Gastroesophageal sphincter (tissue), 4 donors: ENCODE results near the gene TMEM235. TPM values are rescaled to one million over a fixed set of nuclear protein-coding genes. Genes with fewer than 3 reads are reported as not detected.

Experiments
- ATAC-seq: fragments of 150-250 bp; one replicate; pipeline ENCODE4 v1.9.1; 2016; ENCODE audit warnings: mild to moderate bottlenecking, moderate library complexity
- H3K27ac ChIP-seq, 4 donors: fragments of 200-600 bp; sonication (generic) in 3 of 4; 1 replicate in 3 of 4; 2 replicates in 1 of 4; pipeline ENCODE4 v1.5.1; 2016 to 2019
- H3K27me3 ChIP-seq: fragments of 200-600 bp; sonication (generic); one replicate; pipeline ENCODE4 v1.5.1; 2019
- H3K36me3 ChIP-seq, 2 donors: fragments of 200-600 bp; sonication (generic); one replicate each; pipeline ENCODE4 v1.5.1; 2019; ENCODE audit warnings: control low read depth in 1 of 2
- H3K4me1 ChIP-seq, 3 donors: fragments of 200-600 bp; sonication (generic); 1 replicate in 2 of 3; 2 replicates in 1 of 3; pipeline ENCODE4 v1.5.1; 2016 to 2019; ENCODE audit warnings: control low read depth in 2 of 3
- H3K4me3 ChIP-seq, 2 donors: fragments of 200-600 bp; sonication (generic); one replicate each; pipeline ENCODE4 v1.5.1; 2019; ENCODE audit warnings: mild to moderate bottlenecking in 1 of 2, moderate library complexity in 1 of 2
- H3K9me3 ChIP-seq, 3 donors: fragments of 200-600 bp; sonication (generic); one replicate each; pipeline ENCODE4 v1.5.1; 2017 to 2019; ENCODE audit warnings: control low read depth in 2 of 3
- CTCF ChIP-seq, 4 experiments: fragments of 200-600 bp in 2 of 4; fragments of 450-650 bp in 2 of 4; sonication (generic) in 1 of 4; IDR thresholded peaks; one replicate each; pipeline ENCODE4 v1.5.1; 2017 to 2019; ENCODE audit warnings: antibody characterized with exemption in 4 of 4, mild to moderate bottlenecking in 2 of 4, moderate library complexity in 2 of 4
- EP300 ChIP-seq: sonication (generic); formaldehyde crosslinking; IDR thresholded peaks from one replicate; pipeline ENCODE4 v1.6.1; 2017; ENCODE audit warnings: antibody characterized with exemption, mild to moderate bottlenecking
- POLR2A ChIP-seq, 2 donors: fragments of 450-650 bp; IDR thresholded peaks; one replicate each; pipeline ENCODE4 v1.6.1; 2017; ENCODE audit warnings: antibody characterized with exemption in 2 of 2, mild to moderate bottlenecking in 2 of 2, moderate library complexity in 1 of 2
- POLR2AphosphoS5 ChIP-seq: sonication (generic); formaldehyde crosslinking; IDR thresholded peaks from one replicate; pipeline ENCODE4 v1.6.1; 2017; ENCODE audit warnings: antibody characterized with exemption
- WGBS, 2 donors: methylation state at CpG; one replicate each; pipeline ENCODE4 v1.1.5; 2018; ENCODE audit warnings: low coverage in 1 of 2; 5-methylcytosine and 5-hydroxymethylcytosine counted together
- total RNA-seq, 4 donors: library from RNA; depleted of rRNA; stranded (reverse); fragments of >200 nt; gene quantifications; one replicate each; pipeline ENCODE4 v1.1.0, GENCODE V29; 2016

TMEM235 gene
- total RNA-seq, 4 donors from 2014 or later = not detected

DNA sequence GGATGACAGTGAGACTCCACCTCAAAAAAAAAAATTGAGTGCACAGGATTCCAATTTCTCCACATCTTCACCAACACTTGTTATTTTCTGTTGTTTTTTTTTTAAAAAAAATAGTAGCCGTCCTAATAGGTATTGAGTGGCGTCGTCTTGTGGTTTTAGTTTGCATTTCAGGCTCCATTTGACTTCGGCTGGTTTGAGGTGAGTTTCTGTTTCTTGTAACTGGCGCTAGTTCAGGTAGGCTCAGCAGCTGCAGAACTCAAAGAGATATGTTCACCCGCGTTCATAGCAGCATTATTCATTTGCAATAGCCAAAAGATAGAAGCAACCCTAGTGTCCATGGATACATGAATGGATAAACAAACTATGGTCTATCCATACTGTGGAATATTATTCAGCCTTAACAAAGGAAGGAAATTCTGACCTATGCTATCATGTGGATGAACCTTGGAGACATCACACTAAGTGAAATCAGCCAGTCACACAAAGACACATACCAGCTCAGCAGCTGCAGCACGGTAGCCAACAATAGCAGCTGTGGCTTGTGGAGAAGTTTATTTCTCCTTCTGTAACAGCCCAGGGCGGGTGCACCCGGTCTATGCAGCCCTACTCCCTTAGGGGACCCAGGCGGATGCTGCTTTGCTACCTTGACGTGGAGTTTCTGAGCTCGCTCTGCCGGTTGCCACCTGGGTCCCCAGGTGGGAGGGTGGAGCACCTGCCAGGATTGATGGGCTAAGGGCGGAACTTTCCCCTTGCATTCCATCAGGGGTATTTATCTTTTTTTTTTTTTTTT is 44.9 kb downstream of the TMEM235 start:
- no peak overlapping the region for H3K27ac ChIP-seq
- H3K36me3 ChIP-seq = no peaks in the 10 kb centered on the region
- ATAC-seq = no peak
- no peak overlapping the region for H3K4me3 ChIP-seq
- 84 to 98% methylated on average over 7 to 10 of the region's 15 CpGs for WGBS, 2 donors
- H3K27me3 ChIP-seq = peaks cover 21% of the 10 kb centered on the region
- no peak for TF ChIP-seq POLR2AphosphoS5
- TF ChIP-seq POLR2A (IDR thresholded peaks at IDR 0.05) = no peak
- TF ChIP-seq CTCF (IDR thresholded peaks at IDR 0.05) = no peak
- no peak for TF ChIP-seq EP300
- H3K9me3 ChIP-seq = no peaks in the 10 kb centered on the region
- no peaks in the 10 kb centered on the region for H3K4me1 ChIP-seq

DNA sequence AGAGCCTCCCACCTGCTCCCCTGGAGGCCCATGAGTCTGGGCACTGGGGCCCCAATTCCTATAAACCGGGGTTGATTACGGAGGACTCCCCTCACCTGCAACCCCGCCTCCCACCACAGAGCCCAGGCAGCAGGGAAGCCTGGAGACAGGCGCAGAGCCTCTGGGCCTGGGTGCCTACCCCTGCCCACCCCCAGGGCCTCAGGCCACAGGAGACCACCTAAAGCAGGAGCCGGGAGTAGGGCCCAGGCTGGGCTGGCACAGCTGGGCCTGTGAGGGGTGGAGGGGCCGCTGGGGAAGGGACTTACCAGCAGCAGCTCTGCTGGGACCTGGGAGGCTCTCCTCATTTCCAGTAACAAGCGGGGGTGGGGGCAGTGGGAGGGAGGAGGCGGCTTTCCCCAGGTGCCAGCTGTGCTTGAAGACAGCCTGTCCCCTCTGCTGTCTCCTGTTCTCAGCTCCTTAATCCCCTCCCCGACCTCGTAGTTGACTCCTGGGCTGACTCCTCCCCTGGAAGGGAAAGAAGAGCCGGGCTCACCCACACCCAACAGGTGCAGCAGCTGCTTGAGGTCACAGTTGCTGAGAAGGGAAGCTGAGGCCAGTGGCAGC is 46.8 kb downstream of the TMEM235 start:
- peak; percentile 19 for ATAC-seq
- H3K36me3 ChIP-seq = no peaks in the 10 kb centered on the region
- no CpG with 5 or more reads among the region's 11 CpGs for WGBS, 2 donors

DNA sequence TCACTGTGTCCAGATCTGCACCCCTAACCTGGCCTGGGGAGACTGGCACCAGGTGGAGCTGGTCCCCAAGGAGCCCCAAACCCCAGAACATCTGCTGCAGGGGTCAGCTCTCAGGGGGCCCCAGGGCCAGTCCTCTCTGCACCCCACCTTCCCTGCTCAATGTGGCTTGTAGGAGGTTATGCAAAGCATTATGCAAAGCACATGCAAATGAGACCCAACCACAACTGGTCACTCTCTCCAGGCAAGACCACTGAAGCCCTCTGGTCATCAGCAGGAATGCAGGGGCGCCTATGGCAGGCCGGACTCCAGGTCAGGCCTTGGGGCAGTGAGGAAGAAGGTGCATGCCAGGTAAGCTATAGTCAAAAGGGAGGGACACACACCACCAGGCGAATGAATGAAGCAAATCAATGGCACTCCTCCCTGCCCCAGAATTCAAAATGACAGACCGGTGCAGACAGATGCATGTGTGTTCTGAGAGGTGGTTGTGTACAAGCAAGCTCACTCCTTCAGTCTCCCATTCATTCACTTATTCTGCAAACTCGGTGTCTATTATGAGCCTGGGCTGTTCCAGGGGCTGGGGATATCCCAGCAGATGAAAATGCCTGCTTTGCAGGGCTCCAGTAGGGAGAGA is 48.0 kb downstream of the TMEM235 start:
- 88 to 100% methylated on average over 1 to 3 of the region's 5 CpGs for WGBS, 2 donors
- ATAC-seq = no peak
- Histone ChIP-seq H3K27ac (no peak overlapping the region), H3K27me3 (no peaks in the 10 kb centered on the region), H3K36me3 (no peaks in the 10 kb centered on the region), H3K4me1 (no peaks in the 10 kb centered on the region), H3K4me3 (no peak overlapping the region), H3K9me3 (no peaks in the 10 kb centered on the region)
- TF ChIP-seq POLR2AphosphoS5 (no peak), POLR2A (IDR thresholded peaks at IDR 0.05) (no peak), CTCF (IDR thresholded peaks at IDR 0.05) (no peak), EP300 (no peak)

More for the DNA sequence above, 46.8 kb downstream of the TMEM235 start:
- TF ChIP-seq POLR2AphosphoS5 = no peak
- no peak for TF ChIP-seq EP300
- H3K4me1 ChIP-seq = no peaks in the 10 kb centered on the region
- no peak overlapping the region for H3K27ac ChIP-seq
- H3K4me3 ChIP-seq = no peak overlapping the region
- H3K27me3 ChIP-seq = peaks cover 2% of the 10 kb centered on the region
- H3K9me3 ChIP-seq = no peaks in the 10 kb centered on the region

DNA sequence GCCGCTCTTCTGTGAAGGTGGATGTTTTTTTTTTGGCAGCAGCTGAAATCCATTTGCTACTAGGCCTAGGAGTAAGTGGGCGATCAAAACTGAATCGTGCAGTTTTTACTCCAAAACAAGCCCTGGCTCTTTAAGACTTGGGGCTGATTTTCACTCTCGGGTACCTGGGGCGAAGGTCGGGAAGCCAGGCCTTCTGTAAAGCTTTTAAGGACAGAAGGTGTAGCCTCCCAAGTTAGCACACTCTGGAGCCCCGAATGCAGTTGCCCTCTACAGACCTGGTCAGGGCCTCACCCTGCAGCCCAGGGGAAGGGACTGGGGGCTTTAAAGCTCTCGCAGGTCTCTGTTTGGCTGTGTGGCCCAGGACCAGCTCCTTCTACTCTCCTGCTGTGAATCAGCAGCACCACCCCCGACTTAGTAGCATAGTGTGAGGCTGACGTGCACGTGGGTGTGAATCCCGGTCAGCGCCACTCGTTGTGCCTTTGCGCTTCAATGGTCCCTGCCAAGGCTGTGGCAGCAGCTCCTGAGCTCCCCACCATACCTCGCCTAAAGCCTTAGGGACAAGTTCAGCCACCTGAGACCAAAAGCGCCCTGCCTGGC is 49.9 kb downstream of the TMEM235 start:
- Histone ChIP-seq H3K9me3 (no peaks in the 10 kb centered on the region), H3K36me3 (no peaks in the 10 kb centered on the region), H3K27ac (no peak overlapping the region), H3K27me3 (no peaks in the 10 kb centered on the region), H3K4me1 (no peaks in the 10 kb centered on the region), H3K4me3 (no peak overlapping the region)
- TF ChIP-seq CTCF (IDR thresholded peaks at IDR 0.05) (no peak), EP300 (no peak)
- no peak for ATAC-seq
- 83 to 95% methylated on average over 6 of the region's 17 CpGs for WGBS, 2 donors

GRCh38 chr17:78284146-78284545 is 52.7 kb downstream of the TMEM235 start:
- TF ChIP-seq CTCF (IDR thresholded peaks at IDR 0.05) = no peak
- 78 to 89% methylated on average over 1 to 5 of the region's 10 CpGs for WGBS, 2 donors
- no peaks in the 10 kb centered on the region for H3K9me3 ChIP-seq
- ATAC-seq = peak; percentile 36
- no peaks in the 10 kb centered on the region for H3K27me3 ChIP-seq
- no peak overlapping the region for H3K4me3 ChIP-seq
- no peaks in the 10 kb centered on the region for H3K4me1 ChIP-seq
- no peaks in the 10 kb centered on the region for H3K36me3 ChIP-seq
- H3K27ac ChIP-seq = no peak overlapping the region
